Activated T-cell treated with anti-CD3 and anti-CD28 coated beads, Interleukin-2, amount 50 U/mL, for 24 hours (primary cell): ENCODE data around the gene TCN1.
"Not testable (repeated sequence)": the region's sequence is repeated elsewhere in the genome, so short reads cannot be mapped to it uniquely, and the experiment has no call there.

Experiments
- DNase-seq: peaks from one replicate; pipeline ENCODE4 v3.0.0-alpha.2; 2020
- H3K27ac Mint-ChIP-seq: 2 replicates; pipeline ENCODE4 v1.8.0; 2020; ENCODE audit warnings: mild to moderate bottlenecking, mixed read lengths
- H3K27me3 Mint-ChIP-seq: 2 replicates; pipeline ENCODE4 v1.8.0; 2020; ENCODE audit warnings: mixed read lengths
- H3K36me3 Mint-ChIP-seq: 2 replicates; pipeline ENCODE4 v1.8.0; 2020; ENCODE audit warnings: low read depth, mixed read lengths
- H3K4me1 Mint-ChIP-seq: 2 replicates; pipeline ENCODE4 v1.8.0; 2020; ENCODE audit warnings: low read depth, mixed read lengths
- H3K4me3 Mint-ChIP-seq: 2 replicates; pipeline ENCODE4 v1.8.0; 2020; ENCODE audit warnings: mild to moderate bottlenecking, moderate library complexity, mixed read lengths
- H3K9me3 Mint-ChIP-seq: 2 replicates; pipeline ENCODE4 v1.8.0; 2020; ENCODE audit warnings: mixed read lengths

The TCN1 gene, protein sequence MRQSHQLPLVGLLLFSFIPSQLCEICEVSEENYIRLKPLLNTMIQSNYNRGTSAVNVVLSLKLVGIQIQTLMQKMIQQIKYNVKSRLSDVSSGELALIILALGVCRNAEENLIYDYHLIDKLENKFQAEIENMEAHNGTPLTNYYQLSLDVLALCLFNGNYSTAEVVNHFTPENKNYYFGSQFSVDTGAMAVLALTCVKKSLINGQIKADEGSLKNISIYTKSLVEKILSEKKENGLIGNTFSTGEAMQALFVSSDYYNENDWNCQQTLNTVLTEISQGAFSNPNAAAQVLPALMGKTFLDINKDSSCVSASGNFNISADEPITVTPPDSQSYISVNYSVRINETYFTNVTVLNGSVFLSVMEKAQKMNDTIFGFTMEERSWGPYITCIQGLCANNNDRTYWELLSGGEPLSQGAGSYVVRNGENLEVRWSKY

DNA sequence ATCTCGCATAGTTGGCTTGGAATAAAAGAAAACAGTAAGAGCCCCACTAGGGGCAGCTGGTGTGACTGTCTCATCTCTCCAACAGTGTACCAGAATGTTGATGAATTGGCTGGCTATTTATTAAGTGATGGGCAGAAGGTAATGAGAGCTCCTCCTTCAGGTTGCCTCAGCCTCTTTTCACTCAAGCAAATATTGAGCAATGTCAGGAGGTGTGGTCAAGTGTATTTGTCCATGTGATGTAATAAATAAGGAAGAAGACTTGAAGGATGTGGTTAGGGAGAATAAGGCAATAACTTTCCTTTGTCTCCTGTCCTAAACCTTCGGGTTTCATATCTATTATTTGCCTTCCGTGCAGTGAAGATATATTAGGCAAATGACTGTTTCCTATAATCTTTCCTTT lies at the start of gene TCN1:
Gene TCN1 (minus strand): TSS at position 91 of the 400 bp plus-strand sequence. CDS start 17 bp downstream, at position 74.
- Mint-ChIP-seq H3K27me3 (peaks cover 27% of the 10 kb centered on the region), H3K4me3 (no peak within 1 kb of the TSS), H3K27ac (no peak within 1 kb of the TSS), H3K36me3 (no peaks in the 10 kb centered on the region), H3K4me1 (peaks cover 15% of the 10 kb centered on the region), H3K9me3 (peaks cover 5% of the 10 kb centered on the region)
- DNase-seq = no peak

DNA sequence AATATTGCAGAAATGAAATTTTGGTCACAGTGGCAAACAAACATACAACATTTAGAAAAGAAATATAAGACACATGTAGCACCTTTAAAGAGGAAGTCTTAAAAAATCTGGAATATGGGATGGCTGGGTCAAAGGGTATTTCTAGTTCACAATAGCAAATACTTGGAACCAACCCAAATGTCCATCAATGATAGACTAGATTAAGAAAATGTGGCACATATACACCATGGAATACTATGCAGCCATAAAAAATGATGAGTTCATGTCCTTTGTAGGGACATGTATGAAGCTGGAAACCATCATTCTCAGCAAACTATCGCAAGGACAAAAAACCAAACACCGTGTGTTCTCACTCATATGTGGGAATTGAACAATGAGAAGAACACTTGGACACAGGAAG lies 37.3 kb upstream of the TCN1 start:
- not testable (repeated sequence) for DNase-seq, H3K4me3 Mint-ChIP-seq, H3K27ac Mint-ChIP-seq, H3K4me1 Mint-ChIP-seq, H3K9me3 Mint-ChIP-seq, H3K36me3 Mint-ChIP-seq, H3K27me3 Mint-ChIP-seq

GRCh38 chr11:59901306-59901705 lies 35.0 kb upstream of the TCN1 start:
- Mint-ChIP-seq H3K4me1 (no peaks in the 10 kb centered on the region), H3K27me3 (peaks cover 3% of the 10 kb centered on the region), H3K27ac (no peak overlapping the region), H3K36me3 (no peaks in the 10 kb centered on the region), H3K4me3 (no peak overlapping the region), H3K9me3 (peaks cover 3% of the 10 kb centered on the region)
- DNase-seq = no peak

DNA sequence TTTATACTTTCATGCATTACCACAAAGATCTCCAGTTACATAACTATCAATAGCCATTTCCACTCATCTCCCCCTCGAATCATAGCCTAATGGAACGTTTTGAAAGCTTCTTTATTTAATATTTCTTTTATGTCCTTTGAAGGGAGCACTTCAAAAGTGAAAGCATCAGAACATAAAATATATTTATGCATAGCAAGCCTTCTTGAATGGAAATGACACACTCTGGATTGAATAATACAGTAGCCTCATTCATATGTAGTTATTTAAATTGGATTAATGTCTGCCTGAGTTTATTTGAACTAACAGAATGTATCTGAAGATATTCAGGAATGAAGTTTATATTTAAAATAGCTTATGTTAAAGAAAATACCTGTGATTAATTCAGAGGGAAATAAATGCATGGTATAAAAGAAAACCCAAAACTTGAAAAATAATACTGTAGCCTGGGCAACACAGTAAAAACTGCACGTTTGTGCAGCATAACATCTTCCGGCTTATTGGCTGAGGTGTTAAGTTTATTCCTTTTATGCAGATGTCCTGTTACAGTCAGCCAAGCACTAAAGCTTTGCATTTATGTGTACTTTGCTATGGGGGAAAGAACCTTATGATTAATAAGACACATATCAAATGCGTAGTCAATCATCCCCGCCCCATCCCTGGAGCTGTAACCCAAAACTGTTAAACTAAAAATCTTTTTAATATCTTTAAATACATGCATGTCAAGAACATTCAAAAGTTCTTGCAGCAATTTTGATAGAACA lies 34.3 kb upstream of the TCN1 start:
- Mint-ChIP-seq H3K27ac (no peak overlapping the region), H3K36me3 (no peaks in the 10 kb centered on the region), H3K4me3 (no peak overlapping the region), H3K9me3 (no peaks in the 10 kb centered on the region), H3K27me3 (peaks cover under 1% of the 10 kb centered on the region), H3K4me1 (no peaks in the 10 kb centered on the region)
- DNase-seq = no peak

DNA sequence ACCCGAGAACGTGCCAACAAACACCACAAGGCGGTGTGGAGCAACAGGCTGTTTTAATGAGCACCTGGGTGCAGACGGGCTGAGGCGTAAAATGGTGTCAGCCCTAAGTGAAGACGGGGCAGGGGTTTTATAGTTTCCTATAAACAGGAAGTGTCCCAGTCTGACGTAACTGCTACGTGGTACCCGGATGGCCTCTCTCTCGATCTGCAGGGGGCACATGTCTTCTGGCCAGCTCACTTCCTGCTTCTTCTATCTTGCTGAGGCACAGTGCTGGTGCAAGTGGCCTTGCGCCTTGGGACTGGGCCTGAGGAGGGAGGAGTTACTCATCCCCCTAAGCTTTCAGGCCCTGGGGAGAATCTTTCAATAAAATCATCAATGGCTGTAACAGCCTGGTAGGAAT lies 33.2 kb upstream of the TCN1 start:
- DNase-seq = no peak
- Mint-ChIP-seq H3K4me3 (no peak overlapping the region), H3K4me1 (no peaks in the 10 kb centered on the region), H3K27me3 (peaks cover 7% of the 10 kb centered on the region), H3K9me3 (no peaks in the 10 kb centered on the region), H3K27ac (no peak overlapping the region), H3K36me3 (no peaks in the 10 kb centered on the region)

GRCh38 chr11:59898650-59899049 lies 32.4 kb upstream of the TCN1 start:
- DNase-seq = no peak
- no peaks in the 10 kb centered on the region for H3K36me3 Mint-ChIP-seq
- no peaks in the 10 kb centered on the region for H3K4me1 Mint-ChIP-seq
- no peak overlapping the region for H3K4me3 Mint-ChIP-seq
- H3K9me3 Mint-ChIP-seq = no peaks in the 10 kb centered on the region
- H3K27me3 Mint-ChIP-seq = peaks cover 16% of the 10 kb centered on the region
- no peak overlapping the region for H3K27ac Mint-ChIP-seq

DNA sequence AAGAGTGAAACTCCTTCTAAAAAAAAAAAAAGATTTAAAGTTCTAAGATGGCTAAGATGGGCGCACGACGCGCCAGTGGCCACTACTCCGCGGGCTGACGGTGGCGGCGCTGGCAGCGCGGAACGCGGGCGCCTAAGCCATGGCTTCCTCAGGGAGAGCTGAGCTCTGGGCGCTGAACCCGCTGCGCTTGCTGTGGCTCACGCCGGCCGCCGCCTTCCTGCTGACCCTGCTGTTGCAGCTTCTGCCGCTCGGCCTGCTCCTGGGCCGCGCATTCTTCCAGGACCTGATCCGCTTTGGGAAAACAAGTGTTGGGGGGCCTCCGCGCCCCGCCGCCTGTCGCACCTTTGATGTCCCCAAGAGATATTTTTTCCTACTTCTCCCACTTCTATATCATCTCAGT lies 31.8 kb upstream of the TCN1 start:
- H3K4me1 Mint-ChIP-seq = no peaks in the 10 kb centered on the region
- no peaks in the 10 kb centered on the region for H3K36me3 Mint-ChIP-seq
- no peaks in the 10 kb centered on the region for H3K9me3 Mint-ChIP-seq
- no peak for DNase-seq
- peaks cover 21% of the 10 kb centered on the region for H3K27me3 Mint-ChIP-seq
- no peak overlapping the region for H3K4me3 Mint-ChIP-seq
- no peak overlapping the region for H3K27ac Mint-ChIP-seq

DNA sequence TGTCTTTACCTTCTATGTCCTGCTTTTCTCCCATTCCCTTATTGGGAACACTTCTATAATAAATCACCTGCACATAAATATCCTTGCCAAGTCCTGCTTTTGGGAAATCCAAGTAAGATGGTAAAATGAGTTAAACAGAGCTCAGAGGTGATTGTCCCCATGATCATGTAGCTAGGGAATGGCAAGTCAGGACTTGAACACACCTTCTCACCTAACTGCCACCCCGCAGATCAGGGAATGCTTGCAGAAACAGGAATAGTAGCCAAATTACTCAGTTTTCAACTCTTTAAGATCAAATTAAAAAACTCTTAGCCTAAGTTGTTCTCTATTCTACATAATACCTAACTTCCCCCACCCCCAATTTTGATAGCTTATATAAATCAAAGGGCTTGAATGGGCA lies 28.3 kb upstream of the TCN1 start:
- no peak for DNase-seq
- H3K4me3 Mint-ChIP-seq = no peak overlapping the region
- no peaks in the 10 kb centered on the region for H3K36me3 Mint-ChIP-seq
- H3K27me3 Mint-ChIP-seq = peaks cover 33% of the 10 kb centered on the region
- no peak overlapping the region for H3K27ac Mint-ChIP-seq
- H3K4me1 Mint-ChIP-seq = no peaks in the 10 kb centered on the region
- peaks cover 13% of the 10 kb centered on the region for H3K9me3 Mint-ChIP-seq

GRCh38 chr11:59891781-59892181 lies 25.5 kb upstream of the TCN1 start:
- DNase-seq = no peak
- Mint-ChIP-seq H3K36me3 (no peaks in the 10 kb centered on the region), H3K9me3 (peaks cover 35% of the 10 kb centered on the region), H3K27ac (no peak overlapping the region), H3K4me3 (no peak overlapping the region), H3K4me1 (no peaks in the 10 kb centered on the region), H3K27me3 (peaks cover 41% of the 10 kb centered on the region)

GRCh38 chr11:59887156-59887555 lies 20.9 kb upstream of the TCN1 start:
- not testable (repeated sequence) for H3K36me3 Mint-ChIP-seq, DNase-seq, H3K4me1 Mint-ChIP-seq, H3K27ac Mint-ChIP-seq, H3K4me3 Mint-ChIP-seq
- Mint-ChIP-seq H3K9me3 (peaks cover 40% of the 10 kb centered on the region), H3K27me3 (peaks cover 17% of the 10 kb centered on the region)

GRCh38 chr11:59883597-59883996 lies 17.3 kb upstream of the TCN1 start:
- no peak overlapping the region for H3K27ac Mint-ChIP-seq
- no peaks in the 10 kb centered on the region for H3K4me1 Mint-ChIP-seq
- no peak for DNase-seq
- peaks cover 16% of the 10 kb centered on the region for H3K9me3 Mint-ChIP-seq
- H3K4me3 Mint-ChIP-seq = no peak overlapping the region
- no peaks in the 10 kb centered on the region for H3K36me3 Mint-ChIP-seq
- peaks cover 10% of the 10 kb centered on the region for H3K27me3 Mint-ChIP-seq

- no peaks in the 10 kb centered on the region for H3K36me3 Mint-ChIP-seq
- H3K9me3 Mint-ChIP-seq = no peaks in the 10 kb centered on the region
- H3K27ac Mint-ChIP-seq = no peak overlapping the region
- no peak for DNase-seq
- no peak overlapping the region for H3K4me3 Mint-ChIP-seq
- no peaks in the 10 kb centered on the region for H3K4me1 Mint-ChIP-seq
- peaks cover 28% of the 10 kb centered on the region for H3K27me3 Mint-ChIP-seq
Measured at GRCh38 chr11:59879567-59879966, 13.3 kb upstream of the TCN1 start.

DNA sequence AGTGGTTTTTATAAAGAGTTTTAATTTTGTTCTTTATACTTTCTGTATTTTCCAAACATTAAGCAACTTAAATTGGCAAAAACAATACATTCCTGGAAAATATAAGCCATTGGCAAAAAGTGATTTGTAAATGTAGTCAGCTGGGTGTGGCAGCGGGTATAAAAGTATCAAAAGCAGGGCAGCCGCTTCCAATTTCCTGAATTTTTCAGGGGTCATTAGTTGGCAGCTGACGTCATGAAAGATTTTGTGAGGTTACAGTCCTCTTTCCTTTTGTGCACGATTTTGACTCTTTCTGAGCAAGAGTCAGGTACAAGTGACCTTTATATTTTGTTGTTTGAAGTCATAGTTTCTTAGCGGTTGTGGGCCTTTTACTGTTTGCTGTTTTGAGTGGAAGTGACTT lies 12.3 kb upstream of the TCN1 start, which contains the start of gene OOSP3:
Gene OOSP3 (plus strand): TSS at position 208 of the 400 bp plus-strand sequence. CDS start 27 bp downstream, at position 235.
- DNase-seq = no peak
- H3K36me3 Mint-ChIP-seq = no peaks in the 10 kb centered on the region
- H3K4me1 Mint-ChIP-seq = no peaks in the 10 kb centered on the region

GRCh38 chr11:59877784-59878183 lies 11.5 kb upstream of the TCN1 start:
- no peak for DNase-seq
- peaks cover 28% of the 10 kb centered on the region for H3K27me3 Mint-ChIP-seq
- no peaks in the 10 kb centered on the region for H3K4me1 Mint-ChIP-seq
- H3K4me3 Mint-ChIP-seq = no peak overlapping the region
- no peaks in the 10 kb centered on the region for H3K36me3 Mint-ChIP-seq
- no peak overlapping the region for H3K27ac Mint-ChIP-seq
- H3K9me3 Mint-ChIP-seq = no peaks in the 10 kb centered on the region

More for the DNA sequence above, 12.3 kb upstream of the TCN1 start, which contains the start of gene OOSP3:
- no peak within 1 kb of the TSS for H3K4me3 Mint-ChIP-seq
- no peak within 1 kb of the TSS for H3K27ac Mint-ChIP-seq
- peaks cover 28% of the 10 kb centered on the region for H3K27me3 Mint-ChIP-seq
- H3K9me3 Mint-ChIP-seq = no peaks in the 10 kb centered on the region

DNA sequence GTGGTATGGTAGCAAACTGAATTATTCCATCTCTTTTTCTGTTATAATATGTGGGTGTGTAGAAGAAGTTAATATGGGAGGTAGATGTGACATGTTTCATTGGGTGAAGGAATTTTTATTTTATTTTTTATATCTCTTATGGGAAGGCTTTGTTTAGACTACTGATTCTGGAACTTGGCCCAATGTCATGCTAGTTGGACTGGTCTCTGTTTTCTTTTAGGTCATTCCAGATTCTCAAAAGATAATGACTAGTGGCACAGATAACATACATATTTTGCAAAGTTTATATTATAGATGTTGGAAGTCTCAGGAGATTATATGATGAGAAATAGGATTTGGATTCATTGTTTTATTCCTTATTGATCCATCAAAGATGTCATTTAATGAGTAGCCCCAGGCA lies 11.0 kb upstream of the TCN1 start:
- H3K27ac Mint-ChIP-seq = no peak overlapping the region
- H3K4me3 Mint-ChIP-seq = no peak overlapping the region
- no peaks in the 10 kb centered on the region for H3K4me1 Mint-ChIP-seq
- no peaks in the 10 kb centered on the region for H3K36me3 Mint-ChIP-seq
- H3K9me3 Mint-ChIP-seq = no peaks in the 10 kb centered on the region
- DNase-seq = no peak
- peaks cover 28% of the 10 kb centered on the region for H3K27me3 Mint-ChIP-seq
